ENCODE measurements around the gene CPNE8.
A peak's percentile ranks its signal among the peaks of the same experiment; 100 is the strongest.
"Not testable (repeated sequence)": the region's sequence is repeated elsewhere in the genome, so short reads cannot be mapped to it uniquely, and the experiment has no call there.

CPNE8 gene

GRCh38 chr12:38825006-38825405 is 80.4 kb downstream of the CPNE8 start:
- no peak for DNase-seq (ENCODE audit: low read depth in 3 of 3)

DNA sequence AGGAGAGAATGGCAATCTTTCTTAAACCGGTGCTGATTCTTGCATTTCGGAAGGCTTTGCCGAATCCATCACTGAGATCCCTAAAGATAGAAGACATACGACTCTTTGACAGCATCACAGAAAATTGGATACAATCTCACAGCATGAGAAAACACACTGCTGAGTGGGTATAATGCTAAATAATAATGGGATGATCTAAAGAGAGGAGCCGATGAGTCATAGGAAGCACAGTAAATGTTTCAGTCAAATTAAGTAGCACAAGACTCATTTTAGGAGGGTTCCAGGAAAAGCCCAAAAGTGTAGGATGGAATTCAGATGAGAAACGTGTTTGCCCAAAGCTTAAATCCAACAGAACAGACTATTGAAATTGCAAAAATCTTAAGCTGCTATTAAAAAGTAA is 81.7 kb downstream of the CPNE8 start:
- no peak for DNase-seq (ENCODE audit: low read depth in 3 of 3)

GRCh38 chr12:38823314-38823713 is 82.1 kb downstream of the CPNE8 start:
- no peak for DNase-seq (ENCODE audit: low read depth in 3 of 3)

- no peak for DNase-seq (ENCODE audit: low read depth in 3 of 3)
Measured at GRCh38 chr12:38817942-38818341, 87.4 kb downstream of the CPNE8 start.

DNA sequence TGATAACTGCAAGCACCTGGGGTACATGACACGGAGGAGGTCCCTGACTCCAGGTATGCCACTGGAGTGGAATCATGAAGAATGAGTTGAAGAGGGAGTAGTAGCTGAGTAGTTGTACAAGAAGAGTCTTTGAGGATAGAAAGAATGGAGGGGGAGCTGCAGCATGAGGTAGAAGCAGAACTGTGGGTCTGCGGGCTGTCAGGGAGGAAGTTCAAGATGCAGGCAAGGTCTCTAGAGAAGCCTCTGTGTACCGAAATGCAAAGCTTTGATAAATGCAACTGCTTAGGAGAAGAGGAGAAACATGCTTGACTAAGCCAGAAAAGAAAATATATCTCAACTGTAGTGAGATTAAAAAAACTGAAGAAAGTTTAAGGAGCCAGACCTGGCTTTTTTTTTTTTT is 91.5 kb downstream of the CPNE8 start:
- DNase-seq (ENCODE audit: low read depth in 3 of 3), result no peak

DNA sequence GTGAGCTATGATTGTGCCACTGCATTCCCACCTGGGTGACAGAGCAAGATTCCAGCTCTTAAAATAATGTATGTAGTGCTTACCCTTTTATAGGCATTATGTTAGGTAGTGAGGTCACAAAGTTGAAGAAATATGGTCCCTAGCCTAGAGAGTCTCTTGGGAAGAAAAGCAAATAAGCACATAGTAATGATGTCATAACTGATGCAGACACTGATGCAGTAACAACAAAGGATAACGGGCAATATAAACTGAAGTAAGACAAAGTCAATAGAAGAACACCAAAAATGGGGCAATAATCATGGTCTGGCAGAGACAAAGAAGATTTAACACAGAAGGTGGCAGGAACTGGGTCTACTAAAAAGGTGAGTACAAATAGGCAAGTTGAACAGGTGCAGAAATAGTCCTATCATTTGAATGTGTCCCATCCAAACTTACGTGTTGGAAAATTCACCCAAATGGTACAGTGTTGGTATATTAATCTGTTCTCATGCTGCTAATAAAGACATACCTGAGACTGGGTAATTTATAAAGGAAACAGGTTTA is 93.5 kb downstream of the CPNE8 start:
- DNase-seq (ENCODE audit: low read depth in 3 of 3), result no peak

DNA sequence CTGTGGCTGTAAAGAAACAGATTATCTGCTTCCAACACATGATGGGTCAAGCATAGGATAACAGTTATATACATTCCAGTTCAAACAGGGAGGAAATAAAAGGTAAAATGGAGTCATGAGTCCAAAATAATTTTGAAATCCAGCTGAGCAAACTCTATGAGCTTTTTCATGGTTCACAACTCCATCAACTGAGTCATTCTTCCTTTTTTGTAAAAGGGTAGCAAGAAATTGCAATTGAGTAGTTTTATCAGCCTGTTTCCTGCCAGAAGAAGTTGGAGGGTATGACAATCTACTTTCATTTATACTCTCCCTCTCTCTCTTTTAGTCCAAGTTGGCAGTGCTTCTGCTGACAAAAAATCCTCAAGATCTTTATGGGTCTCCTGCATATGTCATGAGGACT is 95.6 kb downstream of the CPNE8 start:
- DNase-seq (ENCODE audit: low read depth in 3 of 3), result no peak

- no peak for DNase-seq (ENCODE audit: low read depth in 3 of 3)
Measured at GRCh38 chr12:38788106-38788505, 117.3 kb downstream of the CPNE8 start.

GRCh38 chr12:38785381-38785780 is 120.0 kb downstream of the CPNE8 start:
- no peak for DNase-seq (ENCODE audit: low read depth in 3 of 3)

DNA sequence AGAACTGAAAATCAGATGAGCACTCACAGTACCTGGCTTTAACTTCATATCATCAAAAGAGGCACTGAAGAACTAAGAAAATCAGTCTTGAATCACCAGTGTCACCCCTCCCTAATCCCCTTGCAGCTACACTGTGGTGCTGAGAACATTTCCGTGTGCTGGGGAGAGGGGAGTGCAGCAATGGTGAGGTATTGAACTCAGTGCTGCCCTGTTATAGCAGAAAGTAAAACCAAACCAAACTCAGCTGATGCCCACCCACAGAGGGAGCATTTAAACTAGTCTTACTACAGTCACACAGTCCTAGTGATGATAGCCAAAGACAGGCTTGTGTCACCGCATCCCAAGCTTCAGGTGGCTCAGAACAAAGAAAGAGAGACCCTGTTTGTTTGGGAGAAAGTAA is 122.1 kb downstream of the CPNE8 start:
- DNase-seq (ENCODE audit: low read depth in 3 of 3), result no peak

- no peak for DNase-seq (ENCODE audit: low read depth in 3 of 3)
Measured at GRCh38 chr12:38782359-38782758, 123.0 kb downstream of the CPNE8 start.

- no peak for DNase-seq (ENCODE audit: low read depth in 3 of 3)
Measured at GRCh38 chr12:38776647-38777046, 128.7 kb downstream of the CPNE8 start.

DNA sequence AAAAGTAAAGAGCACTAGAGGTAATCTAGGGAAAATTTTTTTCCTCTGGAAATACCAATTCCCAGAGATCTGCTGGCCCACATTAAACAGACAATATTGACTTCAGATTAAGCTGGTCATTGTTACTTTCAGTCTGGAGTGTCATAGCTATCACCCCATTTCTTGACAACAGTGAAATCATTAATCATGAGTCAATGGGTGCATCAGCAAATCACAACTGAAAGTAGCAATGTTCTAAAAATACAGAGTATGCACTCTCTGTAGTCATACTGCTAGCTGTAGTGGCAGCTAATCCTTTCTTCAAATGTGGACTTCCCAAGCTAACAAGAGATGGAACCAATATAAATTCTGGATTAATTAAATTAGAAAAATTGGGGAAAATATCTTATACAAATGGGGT is 129.9 kb downstream of the CPNE8 start:
- no peak for DNase-seq (ENCODE audit: low read depth in 3 of 3)

DNA sequence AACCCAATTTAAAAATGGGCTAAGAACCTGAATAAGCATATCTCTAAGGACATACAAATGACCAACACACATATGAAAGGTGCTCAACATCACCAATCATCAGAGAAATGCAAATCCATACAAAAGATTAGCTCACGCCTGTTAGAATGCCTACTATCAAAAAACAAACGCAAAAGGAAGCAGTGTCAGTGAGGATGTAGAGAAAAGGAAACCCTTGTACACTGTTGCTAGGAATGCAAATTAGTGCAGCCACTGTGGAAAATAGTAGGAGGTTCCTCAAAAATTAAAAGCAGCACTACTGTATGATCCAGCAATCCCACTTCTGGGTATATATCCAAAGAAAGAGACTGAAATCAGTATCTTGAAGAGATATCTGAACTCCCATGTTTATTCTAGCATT is 133.0 kb downstream of the CPNE8 start:
- no peak for DNase-seq (ENCODE audit: low read depth in 3 of 3)

GRCh38 chr12:38771871-38772270 is 133.5 kb downstream of the CPNE8 start:
- DNase-seq (ENCODE audit: low read depth in 3 of 3), result peak in 2 of 3 experiments; percentile 2 to 7

- DNase-seq (ENCODE audit: low read depth in 3 of 3), result no peak
Measured at GRCh38 chr12:38761636-38762342, 143.6 kb downstream of the CPNE8 start.

GRCh38 chr12:38761111-38761510 is 144.3 kb downstream of the CPNE8 start:
- no peak for DNase-seq (ENCODE audit: low read depth in 3 of 3)

DNA sequence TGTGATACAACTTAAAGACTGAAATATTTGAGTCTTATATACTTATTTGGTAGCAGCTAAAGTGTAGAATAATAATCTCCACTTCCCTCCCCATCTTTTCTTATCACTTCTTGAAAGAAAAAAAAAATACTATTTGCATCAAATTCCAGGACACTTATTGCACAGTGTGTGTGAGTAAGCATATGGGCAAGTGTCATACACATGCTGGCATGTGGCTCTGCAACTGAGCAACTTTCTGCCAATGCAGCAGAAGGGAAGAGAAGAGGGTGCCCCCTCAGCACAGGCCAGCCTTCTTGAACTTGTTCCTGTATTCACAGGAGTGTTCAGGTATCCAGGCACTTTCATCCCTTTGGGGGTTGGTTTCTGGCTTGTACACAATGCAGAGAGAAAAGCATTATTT is 145.8 kb downstream of the CPNE8 start:
- DNase-seq (ENCODE audit: low read depth in 3 of 3), result no peak

DNA sequence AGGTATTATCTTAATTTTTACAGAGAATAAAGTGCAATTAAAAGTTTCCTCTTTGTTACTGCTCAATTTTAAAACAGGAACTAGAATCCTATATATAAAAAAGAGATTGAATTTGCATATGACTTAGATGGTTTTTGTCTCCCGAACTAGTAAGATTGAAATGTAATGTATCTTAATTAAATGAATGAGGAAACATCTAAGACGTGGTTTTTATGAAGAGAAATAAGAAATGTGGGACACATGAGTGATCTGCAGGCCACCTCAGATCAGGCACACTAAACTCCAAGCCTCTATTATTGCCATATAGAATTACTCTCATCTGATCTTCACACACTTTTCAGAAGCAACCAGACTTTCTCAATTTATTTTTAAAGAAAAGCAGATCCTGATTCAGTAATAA is 158.6 kb downstream of the CPNE8 start:
- DNase-seq (ENCODE audit: low read depth in 3 of 3), result no peak

DNA sequence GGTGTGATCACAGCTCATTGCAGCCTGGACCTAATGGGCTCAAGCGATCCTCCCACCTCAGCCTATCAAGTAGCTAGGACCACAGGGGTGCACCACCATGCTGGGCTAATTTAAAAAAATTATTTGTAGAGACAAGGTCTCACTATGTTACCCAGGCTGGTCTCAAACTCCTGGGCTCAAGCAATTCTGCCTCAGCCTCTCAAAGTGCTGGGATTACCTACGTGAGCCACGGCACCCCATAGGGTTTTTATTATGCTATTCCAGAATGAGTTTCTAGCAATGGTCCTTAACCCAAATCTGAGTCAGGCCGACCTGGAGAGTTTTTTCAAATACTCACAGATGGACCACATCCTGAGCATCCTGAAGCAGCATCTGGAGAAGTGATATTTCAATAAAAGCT is 159.8 kb downstream of the CPNE8 start:
- no peak for DNase-seq (ENCODE audit: low read depth in 3 of 3)

DNA sequence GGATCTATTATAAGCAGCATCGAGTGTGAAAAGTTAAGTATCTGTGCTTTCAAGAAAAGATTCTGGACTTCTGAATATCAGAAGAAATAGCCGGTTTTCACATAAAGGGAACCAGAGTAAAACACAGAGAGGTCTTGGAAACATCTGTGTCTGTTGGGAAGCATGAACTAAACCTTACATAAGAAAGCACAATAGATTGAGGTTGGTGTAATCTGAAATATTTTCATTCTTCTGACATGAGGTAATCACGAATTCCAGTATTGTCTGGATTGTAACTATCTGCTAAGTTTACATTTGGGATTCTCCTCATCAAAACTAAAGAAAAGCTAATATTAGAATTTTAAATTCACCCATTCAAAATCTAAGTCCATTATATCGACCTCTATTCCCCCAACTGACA is 161.3 kb downstream of the CPNE8 start:
- no peak for DNase-seq (ENCODE audit: low read depth in 3 of 3)

GRCh38 chr12:38742496-38742895 is 162.9 kb downstream of the CPNE8 start:
- not testable (repeated sequence) for DNase-seq (ENCODE audit: low read depth in 3 of 3)

GRCh38 chr12:38736821-38737220 is 168.6 kb downstream of the CPNE8 start:
- no peak for DNase-seq (ENCODE audit: low read depth in 3 of 3)

DNA sequence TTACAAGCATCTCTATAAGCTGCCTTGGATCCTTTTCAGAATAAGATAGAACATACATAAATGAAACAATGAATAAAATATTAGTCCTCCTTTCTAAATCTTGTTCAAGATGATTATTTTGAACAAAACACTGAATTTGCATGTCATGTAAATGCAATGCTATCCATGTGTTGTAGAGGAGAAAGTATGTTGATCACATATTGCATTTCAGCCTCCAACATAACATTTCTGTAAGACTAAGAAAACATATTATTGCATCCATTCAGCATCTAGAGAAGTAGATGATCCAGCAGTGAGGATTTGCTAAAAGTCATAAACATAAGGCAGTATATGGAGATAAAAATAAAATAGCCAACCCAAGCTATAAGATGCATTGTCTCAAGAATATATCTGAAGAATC is 172.6 kb downstream of the CPNE8 start:
- DNase-seq (ENCODE audit: low read depth in 3 of 3), result no peak
